Activated T-cell treated with anti-CD3 and anti-CD28 coated beads, Interleukin-2, amount 50 U/mL, for 24 hours (primary cell): Measurements from ENCODE around the gene AGL.
"Not testable (repeated sequence)": the region's sequence is repeated elsewhere in the genome, so short reads cannot be mapped to it uniquely, and the experiment has no call there.

Experiments used
- DNase-seq: peaks from one replicate; pipeline ENCODE4 v3.0.0-alpha.2; 2020
- H3K27ac Mint-ChIP-seq: 2 replicates; pipeline ENCODE4 v1.8.0; 2020; ENCODE audit warnings: mild to moderate bottlenecking, mixed read lengths
- H3K27me3 Mint-ChIP-seq: 2 replicates; pipeline ENCODE4 v1.8.0; 2020; ENCODE audit warnings: mixed read lengths
- H3K36me3 Mint-ChIP-seq: 2 replicates; pipeline ENCODE4 v1.8.0; 2020; ENCODE audit warnings: low read depth, mixed read lengths
- H3K4me1 Mint-ChIP-seq: 2 replicates; pipeline ENCODE4 v1.8.0; 2020; ENCODE audit warnings: low read depth, mixed read lengths
- H3K4me3 Mint-ChIP-seq: 2 replicates; pipeline ENCODE4 v1.8.0; 2020; ENCODE audit warnings: mild to moderate bottlenecking, moderate library complexity, mixed read lengths
- H3K9me3 Mint-ChIP-seq: 2 replicates; pipeline ENCODE4 v1.8.0; 2020; ENCODE audit warnings: mixed read lengths

AGL gene

GRCh38 chr1:99836171-99837103 is 13.7 kb upstream of the AGL start:
- H3K4me1 Mint-ChIP-seq, H3K27ac Mint-ChIP-seq, H3K27me3 Mint-ChIP-seq, H3K4me3 Mint-ChIP-seq, H3K9me3 Mint-ChIP-seq, DNase-seq, H3K36me3 Mint-ChIP-seq: not testable (repeated sequence)

DNA sequence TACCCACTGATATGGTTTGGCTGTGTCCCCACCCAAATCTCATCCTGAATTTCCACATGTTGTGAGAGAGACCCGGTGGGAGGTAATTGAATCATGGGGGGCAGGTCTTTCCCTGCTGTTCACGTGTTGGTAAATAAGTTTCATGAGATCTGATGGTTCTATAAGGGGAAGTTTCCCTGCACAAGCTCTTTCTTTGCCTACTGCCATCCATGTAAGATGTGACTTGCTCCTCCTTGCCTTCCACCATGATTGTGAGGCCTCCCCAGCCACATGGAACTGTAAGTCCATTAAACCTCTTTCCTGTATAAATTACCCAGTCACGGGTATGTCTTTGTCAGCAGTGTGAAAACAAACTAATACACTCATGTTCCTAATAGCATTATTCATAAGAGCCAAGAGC is 9.8 kb upstream of the AGL start:
- not testable (repeated sequence) for H3K4me3 Mint-ChIP-seq, H3K27me3 Mint-ChIP-seq, H3K27ac Mint-ChIP-seq

GRCh38 chr1:99843760-99844159 is 6.4 kb upstream of the AGL start:
- no peaks in the 10 kb centered on the region for H3K36me3 Mint-ChIP-seq
- no peak for DNase-seq
- H3K4me3 Mint-ChIP-seq = no peak overlapping the region
- H3K27ac Mint-ChIP-seq = no peak overlapping the region
- H3K9me3 Mint-ChIP-seq = peaks cover 3% of the 10 kb centered on the region
- H3K4me1 Mint-ChIP-seq = peaks cover 7% of the 10 kb centered on the region
- H3K27me3 Mint-ChIP-seq = no peaks in the 10 kb centered on the region

More for the DNA sequence above, 9.8 kb upstream of the AGL start:
- H3K9me3 Mint-ChIP-seq, DNase-seq, H3K36me3 Mint-ChIP-seq, H3K4me1 Mint-ChIP-seq: not testable (repeated sequence)

- H3K27me3 Mint-ChIP-seq, H3K27ac Mint-ChIP-seq, DNase-seq, H3K9me3 Mint-ChIP-seq, H3K4me3 Mint-ChIP-seq, H3K36me3 Mint-ChIP-seq: not testable (repeated sequence)
- peaks cover 15% of the 10 kb centered on the region for H3K4me1 Mint-ChIP-seq
Observed at GRCh38 chr1:99845201-99845600, 5.0 kb upstream of the AGL start.

DNA sequence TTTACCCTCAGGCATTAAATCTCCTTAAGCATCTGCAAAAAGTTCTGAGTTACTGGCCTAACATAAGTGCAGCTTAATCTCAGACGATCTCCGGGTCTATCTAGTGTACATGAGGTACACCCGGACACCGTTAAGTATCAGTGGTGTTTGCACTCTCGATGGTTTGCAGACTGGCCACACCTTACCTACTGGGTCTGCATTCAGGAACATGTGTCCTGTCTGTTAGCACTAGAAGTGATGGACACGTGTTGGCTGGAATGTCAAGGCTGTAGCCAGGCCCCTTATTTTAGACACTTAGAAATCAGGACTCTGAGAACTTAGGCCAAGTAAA is 783 bp upstream of the AGL start:
- no peaks in the 10 kb centered on the region for H3K27me3 Mint-ChIP-seq
- H3K36me3 Mint-ChIP-seq = peaks cover 32% of the 10 kb centered on the region
- DNase-seq = no peak
- H3K4me1 Mint-ChIP-seq = peaks cover 30% of the 10 kb centered on the region
- peak overlapping the region; percentile 93 for H3K27ac Mint-ChIP-seq
- H3K4me3 Mint-ChIP-seq = peak overlapping the region; percentile 90
- H3K9me3 Mint-ChIP-seq = no peaks in the 10 kb centered on the region

- H3K27ac Mint-ChIP-seq = peak overlapping the region; percentile 93
- H3K4me1 Mint-ChIP-seq = peaks cover 30% of the 10 kb centered on the region
- H3K4me3 Mint-ChIP-seq = peak overlapping the region; percentile 90
- H3K9me3 Mint-ChIP-seq = no peaks in the 10 kb centered on the region
- peaks cover 42% of the 10 kb centered on the region for H3K36me3 Mint-ChIP-seq
- DNase-seq = no peak
- H3K27me3 Mint-ChIP-seq = no peaks in the 10 kb centered on the region
Observed at GRCh38 chr1:99850459-99851291, 514 bp downstream of the AGL start.

GRCh38 chr1:99851850-99852454 is 1.8 kb downstream of the AGL start:
- Mint-ChIP-seq H3K9me3 (no peaks in the 10 kb centered on the region), H3K4me3 (no peak overlapping the region), H3K4me1 (peaks cover 30% of the 10 kb centered on the region), H3K36me3 (peaks cover 48% of the 10 kb centered on the region), H3K27ac (no peak overlapping the region), H3K27me3 (no peaks in the 10 kb centered on the region)
- no peak for DNase-seq

DNA sequence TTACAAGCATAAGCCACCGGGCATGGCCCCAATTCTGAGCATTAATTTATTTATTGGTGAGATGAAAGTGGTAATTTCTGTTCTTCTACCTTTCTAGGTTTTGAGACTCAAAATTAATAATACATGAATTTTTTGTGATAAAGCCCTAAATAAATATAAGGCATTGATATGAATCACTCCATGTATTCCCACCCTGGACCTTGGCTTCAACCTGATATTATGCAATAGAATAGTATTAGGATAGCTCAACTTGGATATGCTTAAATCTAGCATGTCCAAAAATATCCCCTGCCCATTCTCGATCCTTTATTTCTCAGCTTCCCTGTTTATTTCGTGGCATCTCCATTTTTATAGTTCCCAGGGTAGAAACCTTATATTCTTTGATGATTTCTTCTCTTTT is 2.5 kb downstream of the AGL start:
- H3K9me3 Mint-ChIP-seq = no peaks in the 10 kb centered on the region
- peaks cover 23% of the 10 kb centered on the region for H3K4me1 Mint-ChIP-seq
- peaks cover 50% of the 10 kb centered on the region for H3K36me3 Mint-ChIP-seq
- H3K27me3 Mint-ChIP-seq = no peaks in the 10 kb centered on the region
- DNase-seq = no peak
- no peak overlapping the region for H3K4me3 Mint-ChIP-seq
- no peak overlapping the region for H3K27ac Mint-ChIP-seq

DNA sequence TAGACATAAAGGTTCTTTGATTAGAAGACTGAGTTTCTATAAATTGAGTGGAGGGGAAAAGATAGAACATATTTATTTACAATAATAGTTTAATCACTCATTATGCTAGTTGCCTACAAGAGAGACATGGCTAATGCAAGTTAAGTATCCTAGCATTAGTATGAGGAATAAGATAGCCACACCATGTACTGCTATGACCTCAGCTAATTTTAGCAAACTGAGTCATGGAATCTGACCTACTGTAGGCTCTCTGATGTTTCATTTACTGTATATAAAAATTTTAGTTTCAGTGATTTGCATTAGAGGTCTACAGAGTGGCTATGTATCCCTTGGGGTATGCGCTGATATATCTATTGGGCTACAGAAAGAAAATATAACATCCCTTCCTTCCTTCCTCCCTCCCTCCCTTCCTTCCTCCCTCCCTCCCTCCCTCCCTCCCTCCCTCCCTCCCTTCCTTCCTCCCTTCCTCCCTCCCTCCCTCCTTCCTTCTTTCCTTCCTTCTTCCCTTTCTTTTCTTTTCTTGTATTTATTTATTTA is 5.8 kb downstream of the AGL start:
- no peaks in the 10 kb centered on the region for H3K27me3 Mint-ChIP-seq
- H3K36me3 Mint-ChIP-seq = peaks cover 47% of the 10 kb centered on the region
- DNase-seq = no peak
- no peak overlapping the region for H3K27ac Mint-ChIP-seq
- H3K4me1 Mint-ChIP-seq = peaks cover 10% of the 10 kb centered on the region
- H3K4me3 Mint-ChIP-seq = no peak overlapping the region
- H3K9me3 Mint-ChIP-seq = no peaks in the 10 kb centered on the region

GRCh38 chr1:99857041-99857440 is 6.9 kb downstream of the AGL start:
- not testable (repeated sequence) for H3K27ac Mint-ChIP-seq, H3K4me3 Mint-ChIP-seq, H3K4me1 Mint-ChIP-seq, H3K9me3 Mint-ChIP-seq, H3K27me3 Mint-ChIP-seq, DNase-seq
- peaks cover 55% of the 10 kb centered on the region for H3K36me3 Mint-ChIP-seq

DNA sequence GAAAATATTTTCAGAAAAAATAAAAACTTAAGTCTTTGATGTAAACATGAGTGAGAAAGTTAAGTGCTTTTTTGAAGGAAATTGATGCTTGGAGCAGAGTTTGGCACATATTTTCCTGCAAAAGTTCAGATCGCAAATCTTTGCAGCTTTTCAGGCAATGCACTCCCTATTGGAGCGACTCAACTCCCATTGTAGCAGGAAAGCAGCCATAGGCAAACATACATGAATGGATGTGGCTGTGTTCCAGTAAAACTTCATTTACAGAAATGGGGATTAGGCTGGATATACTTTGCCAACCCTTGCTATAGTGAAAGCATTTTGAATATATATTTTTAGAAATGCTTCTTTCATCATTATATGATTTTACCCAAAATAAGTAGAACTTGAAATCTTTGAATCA is 8.1 kb downstream of the AGL start:
- H3K4me3 Mint-ChIP-seq = no peak overlapping the region
- no peak overlapping the region for H3K27ac Mint-ChIP-seq
- no peak for DNase-seq
- no peaks in the 10 kb centered on the region for H3K27me3 Mint-ChIP-seq
- no peaks in the 10 kb centered on the region for H3K9me3 Mint-ChIP-seq
- peaks cover 55% of the 10 kb centered on the region for H3K36me3 Mint-ChIP-seq
- no peaks in the 10 kb centered on the region for H3K4me1 Mint-ChIP-seq

GRCh38 chr1:99858881-99859280 is 8.7 kb downstream of the AGL start:
- Mint-ChIP-seq H3K4me3 (no peak overlapping the region), H3K27ac (no peak overlapping the region), H3K36me3 (peaks cover 53% of the 10 kb centered on the region), H3K4me1 (no peaks in the 10 kb centered on the region), H3K27me3 (no peaks in the 10 kb centered on the region), H3K9me3 (no peaks in the 10 kb centered on the region)
- DNase-seq = no peak

GRCh38 chr1:99860703-99861102 is 10.5 kb downstream of the AGL start:
- no peaks in the 10 kb centered on the region for H3K9me3 Mint-ChIP-seq
- no peak overlapping the region for H3K27ac Mint-ChIP-seq
- no peak for DNase-seq
- H3K4me1 Mint-ChIP-seq = no peaks in the 10 kb centered on the region
- no peak overlapping the region for H3K4me3 Mint-ChIP-seq
- H3K36me3 Mint-ChIP-seq = peaks cover 50% of the 10 kb centered on the region
- H3K27me3 Mint-ChIP-seq = no peaks in the 10 kb centered on the region

DNA sequence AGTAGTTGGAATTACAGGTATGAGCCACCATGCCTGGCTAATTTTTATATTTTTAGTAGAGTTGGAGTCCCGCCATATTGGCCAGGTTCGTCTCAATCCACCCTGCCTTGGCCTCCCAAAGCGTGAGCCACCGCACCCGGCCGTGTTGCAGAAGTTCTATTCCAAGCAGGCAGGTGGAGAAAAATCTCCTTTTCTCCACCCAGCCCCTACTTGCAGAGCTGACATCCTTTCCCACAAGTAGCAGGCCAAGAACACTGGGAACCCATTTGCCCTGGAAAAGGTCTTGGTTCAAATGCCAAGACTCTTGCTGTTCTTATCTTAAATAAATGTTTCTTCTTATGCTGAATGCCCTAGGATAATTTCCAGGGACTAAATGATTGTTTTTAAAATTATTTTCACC is 17.5 kb downstream of the AGL start:
- no peak overlapping the region for H3K4me3 Mint-ChIP-seq
- H3K4me1 Mint-ChIP-seq = no peaks in the 10 kb centered on the region
- H3K9me3 Mint-ChIP-seq = no peaks in the 10 kb centered on the region
- H3K27ac Mint-ChIP-seq = no peak overlapping the region
- DNase-seq = no peak
- H3K27me3 Mint-ChIP-seq = no peaks in the 10 kb centered on the region
- peaks cover 40% of the 10 kb centered on the region for H3K36me3 Mint-ChIP-seq
